ENCODE results near the gene SPOCK1. TPM values are rescaled to one million over a fixed set of nuclear protein-coding genes. Genes with fewer than 3 reads are reported as not detected.

Gene SPOCK1
- total RNA-seq, 1 donor from 2014 or later: 6.8 TPM

- Histone ChIP-seq H3K27me3 (ENCODE audit: control insufficient read depth, insufficient read depth, low read length) (no peaks in the 10 kb centered on the region), H3K36me3 (ENCODE audit: control insufficient read depth, insufficient read depth, low read length) (no peaks in the 10 kb centered on the region), H3K4me3 (ENCODE audit: low read depth, low read length) (no peak overlapping the region)
- DNase-seq (ENCODE audit: low read depth) (no peak), FAIRE-seq (no peak)
- no peak for TF ChIP-seq CTCF (IDR thresholded peaks at IDR 0.05; ENCODE audit: insufficient read depth, low read length, severe bottlenecking)
Observed at GRCh38 chr5:137228816-137229215, 270.3 kb downstream of the SPOCK1 start.

- Histone ChIP-seq H3K36me3 (ENCODE audit: control insufficient read depth, insufficient read depth, low read length) (no peaks in the 10 kb centered on the region), H3K27me3 (ENCODE audit: control insufficient read depth, insufficient read depth, low read length) (no peaks in the 10 kb centered on the region), H3K4me3 (ENCODE audit: low read depth, low read length) (no peak overlapping the region)
- no peak for FAIRE-seq
- no peak for DNase-seq (ENCODE audit: low read depth)
- no peak for TF ChIP-seq CTCF (IDR thresholded peaks at IDR 0.05; ENCODE audit: insufficient read depth, low read length, severe bottlenecking)
Observed at GRCh38 chr5:137226081-137226480, 273.0 kb downstream of the SPOCK1 start.

GRCh38 chr5:137223324-137224295 is 275.5 kb downstream of the SPOCK1 start:
- TF ChIP-seq CTCF (IDR thresholded peaks at IDR 0.05; ENCODE audit: insufficient read depth, low read length, severe bottlenecking): no peak
- Histone ChIP-seq H3K36me3 (ENCODE audit: control insufficient read depth, insufficient read depth, low read length) (no peaks in the 10 kb centered on the region), H3K27me3 (ENCODE audit: control insufficient read depth, insufficient read depth, low read length) (no peaks in the 10 kb centered on the region), H3K4me3 (ENCODE audit: low read depth, low read length) (no peak overlapping the region)
- FAIRE-seq (no peak), DNase-seq (ENCODE audit: low read depth) (no peak)

GRCh38 chr5:137221943-137222342 is 277.2 kb downstream of the SPOCK1 start:
- FAIRE-seq: no peak
- no peaks in the 10 kb centered on the region for H3K36me3 ChIP-seq (ENCODE audit: control insufficient read depth, insufficient read depth, low read length)
- no peak for DNase-seq (ENCODE audit: low read depth)
- H3K4me3 ChIP-seq (ENCODE audit: low read depth, low read length): no peak overlapping the region
- no peaks in the 10 kb centered on the region for H3K27me3 ChIP-seq (ENCODE audit: control insufficient read depth, insufficient read depth, low read length)
- no peak for TF ChIP-seq CTCF (IDR thresholded peaks at IDR 0.05; ENCODE audit: insufficient read depth, low read length, severe bottlenecking)

GRCh38 chr5:137220523-137220927 is 278.6 kb downstream of the SPOCK1 start:
- H3K4me3 ChIP-seq (ENCODE audit: low read depth, low read length): no peak overlapping the region
- no peaks in the 10 kb centered on the region for H3K36me3 ChIP-seq (ENCODE audit: control insufficient read depth, insufficient read depth, low read length)
- FAIRE-seq (peak; percentile 93), DNase-seq (ENCODE audit: low read depth) (peak; percentile 98)
- no peaks in the 10 kb centered on the region for H3K27me3 ChIP-seq (ENCODE audit: control insufficient read depth, insufficient read depth, low read length)
- TF ChIP-seq CTCF (IDR thresholded peaks at IDR 0.05; ENCODE audit: insufficient read depth, low read length, severe bottlenecking): peak; percentile 63

Data from bronchial epithelial cell (primary cell).